Right lobe of liver (tissue), 6 donors: ENCODE results near the gene BHLHE41. TPM values are rescaled to one million over a fixed set of nuclear protein-coding genes. Genes with fewer than 3 reads are reported as not detected.

Experiments
- ATAC-seq, 4 donors: fragments of 200-7000 bp; cut with Tn5 transposase; one replicate each; pipeline ENCODE4 v1.9.1; 2020; ENCODE audit warnings: mild to moderate bottlenecking in 4 of 4, moderate library complexity in 4 of 4
- DNase-seq, 3 donors: peaks; one replicate each; pipeline ENCODE4 v3.0.0-alpha.2; 2020
- H3K27ac ChIP-seq, 3 donors: fragments of 200-600 bp; one replicate each; pipeline ENCODE4 v1.8.0; 2022
- H3K27me3 ChIP-seq, 2 donors: fragments of 200-600 bp; one replicate each; pipeline ENCODE4 v1.8.0; 2022
- H3K36me3 ChIP-seq, 4 donors: fragments of 200-600 bp; sonication (generic) in 1 of 4; one replicate each; pipeline versions ENCODE4 v1.5.1 to v1.8.0; 2017 to 2022; ENCODE audit warnings: control low read depth in 1 of 4
- H3K4me1 ChIP-seq, 4 donors: fragments of 200-600 bp; sonication (generic) in 1 of 4; one replicate each; pipeline versions ENCODE4 v1.5.1 to v1.8.0; 2017 to 2022; ENCODE audit warnings: control low read depth in 1 of 4
- H3K4me3 ChIP-seq, 3 donors: fragments of 200-600 bp; one replicate each; pipeline ENCODE4 v1.8.0; 2022
- H3K9me3 ChIP-seq, 4 donors: fragments of 200-600 bp; sonication (generic) in 1 of 4; one replicate each; pipeline versions ENCODE4 v1.5.1 to v1.8.0; 2017 to 2022; ENCODE audit warnings: control low read depth in 1 of 4
- CTCF ChIP-seq, 4 donors: fragments of 200-600 bp in 3 of 4; fragments of 450-650 bp in 1 of 4; IDR thresholded peaks; one replicate each; pipeline versions ENCODE4 v1.5.1 to v1.8.0; 2016 to 2022; ENCODE audit warnings: antibody characterized with exemption in 4 of 4, mild to moderate bottlenecking in 2 of 4
- POLR2A ChIP-seq: fragments of 450-650 bp; IDR thresholded peaks from one replicate; pipeline ENCODE4 v1.6.1; 2017; ENCODE audit warnings: antibody characterized with exemption, mild to moderate bottlenecking
- WGBS: methylation state at CpG from one replicate; pipeline ENCODE4 v1.1.6; 2018; ENCODE audit warnings: low coverage, low lambda C conversion rate; ENCODE audit not compliant: insufficient coverage; ENCODE audit errors: missing lambda C conversion rate; 5-methylcytosine and 5-hydroxymethylcytosine counted together
- intact Hi-C, 2 donors: fragments of 100-400 bp; cut with DNase I; formaldehyde crosslinking; loops; one replicate each; pipeline versions ENCODE4 v1.11.2 to v1.14.1; 2022
- total RNA-seq, 6 experiments: library from RNA; depleted of rRNA in 2 of 6; stranded (reverse); fragments of >200 nt in 2 of 6; fragmentation: NEBNext Ultra II Directional in 3 of 6; extraction: Animal tissue kit (Norgen Biotek cat#: 25700) in 3 of 6; gene quantifications; one replicate each; pipeline versions ENCODE4 v1.1.0 to v1.2.4, GENCODE V29; 2016 to 2023
- donor health status: DM: no; HTN: yes; CAD: no.
- donor health status: DM: no; HTN: no; CAD: no.
- donor health status: DM: no; HTN: no; CAD: no.
- donor health status: DM: no; HTN: yes; CAD: no.
- donor health status: DM: no; HTN: yes; CAD: no.

BHLHE41 gene
- total RNA-seq, 6 experiments from 2014 or later, result 0.43 to 1.3 (median 0.84) TPM

DNA sequence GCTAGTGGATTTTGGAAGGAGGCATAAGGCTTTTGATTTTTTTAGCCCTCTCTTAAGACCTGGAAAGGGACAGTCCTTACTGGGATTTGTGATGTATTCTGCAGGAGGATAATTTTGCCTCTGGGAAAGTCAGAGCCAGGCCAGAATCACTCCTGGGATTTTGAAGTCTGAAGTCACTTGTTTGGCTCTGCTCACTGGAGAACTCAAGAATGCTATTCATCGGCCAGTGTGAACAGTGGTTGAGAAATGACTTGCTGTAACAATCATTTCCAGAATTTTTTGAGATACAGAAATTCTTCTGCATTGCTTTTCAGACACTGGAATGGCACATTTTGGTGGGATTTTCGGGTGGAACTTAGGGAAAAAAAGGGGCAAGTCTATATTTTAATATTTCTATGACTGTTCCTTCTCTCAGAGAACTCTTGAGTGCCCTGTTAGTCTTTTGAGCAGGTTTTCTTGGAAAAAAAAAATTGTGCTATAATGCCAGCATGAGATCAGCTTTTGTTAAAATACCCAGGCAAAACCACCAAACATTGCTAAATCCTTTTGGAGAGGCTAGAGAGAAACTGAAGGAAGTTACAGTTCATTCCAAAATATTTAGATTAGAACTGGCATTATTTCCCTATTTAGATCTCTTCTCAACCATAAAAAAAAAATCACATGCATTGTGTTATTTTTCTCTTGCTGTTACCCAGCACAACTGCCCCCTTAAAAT is 26.1 kb upstream of the BHLHE41 start:
- intact Hi-C loops, result no loop called here

DNA sequence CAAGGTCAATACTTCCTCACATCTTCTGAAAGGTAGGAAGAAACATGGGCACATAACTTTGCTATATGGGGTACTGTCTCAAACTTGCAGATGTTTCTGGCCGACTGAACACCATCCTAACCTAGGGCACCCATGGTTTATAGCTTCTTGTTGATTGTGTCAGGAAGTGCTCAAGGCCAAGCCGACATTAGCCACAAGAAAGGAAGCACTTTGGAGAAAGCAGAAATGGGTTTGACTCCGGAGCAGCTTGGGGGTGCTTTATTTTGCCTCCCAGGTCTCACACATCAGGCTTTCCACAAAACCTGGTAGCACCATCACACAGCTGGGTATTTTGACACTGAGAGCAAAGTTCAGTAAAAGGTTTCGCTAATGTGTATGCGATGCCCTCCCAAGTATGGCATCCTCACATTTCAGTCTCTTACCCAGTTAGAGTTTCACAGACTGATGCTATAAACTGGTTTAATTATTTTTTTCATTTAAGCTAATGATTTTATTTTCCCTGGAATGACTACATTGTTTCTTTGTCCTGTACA is 25.2 kb upstream of the BHLHE41 start:
- ATAC-seq (no peak), DNase-seq (no peak)
- intact Hi-C loops, result no loop called here
- TF ChIP-seq POLR2A (no peak), CTCF (IDR thresholded peaks at IDR 0.05) (no peak)
- WGBS, result 49% methylated on average over 4 of the region's 5 CpGs
- no peak overlapping the region for H3K4me3 ChIP-seq
- no peaks in the 10 kb centered on the region for H3K4me1 ChIP-seq
- no peaks in the 10 kb centered on the region for H3K27me3 ChIP-seq
- H3K36me3 ChIP-seq, result no peaks in the 10 kb centered on the region
- H3K9me3 ChIP-seq, result no peaks in the 10 kb centered on the region
- no peak overlapping the region for H3K27ac ChIP-seq

More for the DNA sequence above, 26.1 kb upstream of the BHLHE41 start:
- DNase-seq, result no peak
- Histone ChIP-seq H3K4me3 (no peak overlapping the region), H3K4me1 (no peaks in the 10 kb centered on the region), H3K36me3 (no peaks in the 10 kb centered on the region), H3K9me3 (no peaks in the 10 kb centered on the region), H3K27me3 (no peaks in the 10 kb centered on the region), H3K27ac (no peak overlapping the region)
- no peak for ATAC-seq
- TF ChIP-seq CTCF (IDR thresholded peaks at IDR 0.05) (no peak), POLR2A (no peak)
- WGBS, result 49% methylated on average over 2 of the region's 2 CpGs

- no peaks in the 10 kb centered on the region for H3K9me3 ChIP-seq
- no peaks in the 10 kb centered on the region for H3K36me3 ChIP-seq
- H3K4me1 ChIP-seq, result no peaks in the 10 kb centered on the region
- no peaks in the 10 kb centered on the region for H3K27me3 ChIP-seq
- DNase-seq, result no peak
- no peak for TF ChIP-seq POLR2A
- no peak for TF ChIP-seq CTCF (IDR thresholded peaks at IDR 0.05)
- WGBS, result 57% methylated on average over 7 of the region's 7 CpGs
- intact Hi-C loops, result no loop called here
- no peak for ATAC-seq
- H3K4me3 ChIP-seq, result no peak overlapping the region
- no peak overlapping the region for H3K27ac ChIP-seq
These were observed 23.5 kb upstream of the BHLHE41 start for GRCh38 chr12:26148291-26148690.

- no peak for DNase-seq
- H3K4me1 ChIP-seq, result no peaks in the 10 kb centered on the region
- no peaks in the 10 kb centered on the region for H3K9me3 ChIP-seq
- no peaks in the 10 kb centered on the region for H3K27me3 ChIP-seq
- 90% methylated on average over 2 of the region's 2 CpGs for WGBS
- no peaks in the 10 kb centered on the region for H3K36me3 ChIP-seq
- no peak for TF ChIP-seq POLR2A
- TF ChIP-seq CTCF (IDR thresholded peaks at IDR 0.05), result no peak
- H3K4me3 ChIP-seq, result no peak overlapping the region
- H3K27ac ChIP-seq, result no peak overlapping the region
- intact Hi-C loops, result no loop called here
- ATAC-seq, result no peak
These were observed 18.5 kb upstream of the BHLHE41 start for GRCh38 chr12:26143291-26143690.
